ENCODE results near the gene RNASEL. TPM values are rescaled to one million over a fixed set of nuclear protein-coding genes. Genes with fewer than 3 reads are reported as not detected.

Gene RNASEL
- total and polyA plus RNA-seq, 2 of the 13 experiments (the other 11 are each of a cell fraction or from before 2014, with no cell fraction given) = 0.05 to 0.20 TPM

GRCh38 chr1:182525342-182525741 lies 63.7 kb downstream of the RNASEL start (continued):
- TF ChIP-seq TCF12 (IDR thresholded peaks at IDR 0.05) (no peak), TCF12 (CRISPR knock-in tag; IDR thresholded peaks at IDR 0.05) (no peak)

Small RNA genes within 50 kb of the gene (small RNA-seq; reads per million reads assigned to genes)
- 0 reads per million in 3 experiments for gene RF00017 (ENCODE audit: insufficient read depth in 2 of 3, insufficient read length in 3 of 3, low read depth in 2 of 3, low replicate concordance in 1 of 3)

Other genes starting within 250 kb of the RNASEL start
- 827 and 909 TPM in 2 replicates for gene GLUL, start 197.5 kb downstream of the RNASEL start, total RNA-seq (2016; rRNA removed; fragmentation: Illumina TruSeq; extraction: Trizol)
- gene GLUL, start 197.5 kb downstream of the RNASEL start, polyA plus RNA-seq (2011; rRNA removed) = 423 and 501 TPM in 2 replicates
- not detected in 2 replicates for gene TEDDM1, start 188.6 kb downstream of the RNASEL start, total RNA-seq (2016; rRNA removed; fragmentation: Illumina TruSeq; extraction: Trizol)
- not detected in 2 replicates for gene TEDDM1, start 188.6 kb downstream of the RNASEL start, polyA plus RNA-seq (2011; rRNA removed)
- gene RGSL1, start 139.1 kb downstream of the RNASEL start, total RNA-seq (2016; rRNA removed; fragmentation: Illumina TruSeq; extraction: Trizol) = not detected in 2 replicates
- not detected in 2 replicates for gene RGSL1, start 139.1 kb downstream of the RNASEL start, polyA plus RNA-seq (2011; rRNA removed)
- not detected in 2 replicates for gene RGS16, start 15.1 kb upstream of the RNASEL start, total RNA-seq (2016; rRNA removed; fragmentation: Illumina TruSeq; extraction: Trizol)
- gene RGS16, start 15.1 kb upstream of the RNASEL start, polyA plus RNA-seq (2011; rRNA removed) = not detected in 2 replicates
- not detected in 2 replicates for gene RGS8, start 95.3 kb upstream of the RNASEL start, total RNA-seq (2016; rRNA removed; fragmentation: Illumina TruSeq; extraction: Trizol)
- not detected in 2 replicates for gene RGS8, start 95.3 kb upstream of the RNASEL start, polyA plus RNA-seq (2011; rRNA removed)
- 0.04 TPM in 1 of 2 replicates, not detected in the other for gene NPL, start 200.5 kb upstream of the RNASEL start, total RNA-seq (2016; rRNA removed; fragmentation: Illumina TruSeq; extraction: Trizol)
- gene NPL, start 200.5 kb upstream of the RNASEL start, polyA plus RNA-seq (2011; rRNA removed) = 0.03 and 0.07 TPM in 2 replicates